Measurements from ENCODE around the gene CDHR2. TPM values are rescaled to one million over a fixed set of nuclear protein-coding genes. Genes with fewer than 3 reads are reported as not detected.

The CDHR2 gene
- total RNA-seq, 4 donors from 2014 or later = 0.15 to 0.19 (median 0.15) TPM; not detected in 1

DNA sequence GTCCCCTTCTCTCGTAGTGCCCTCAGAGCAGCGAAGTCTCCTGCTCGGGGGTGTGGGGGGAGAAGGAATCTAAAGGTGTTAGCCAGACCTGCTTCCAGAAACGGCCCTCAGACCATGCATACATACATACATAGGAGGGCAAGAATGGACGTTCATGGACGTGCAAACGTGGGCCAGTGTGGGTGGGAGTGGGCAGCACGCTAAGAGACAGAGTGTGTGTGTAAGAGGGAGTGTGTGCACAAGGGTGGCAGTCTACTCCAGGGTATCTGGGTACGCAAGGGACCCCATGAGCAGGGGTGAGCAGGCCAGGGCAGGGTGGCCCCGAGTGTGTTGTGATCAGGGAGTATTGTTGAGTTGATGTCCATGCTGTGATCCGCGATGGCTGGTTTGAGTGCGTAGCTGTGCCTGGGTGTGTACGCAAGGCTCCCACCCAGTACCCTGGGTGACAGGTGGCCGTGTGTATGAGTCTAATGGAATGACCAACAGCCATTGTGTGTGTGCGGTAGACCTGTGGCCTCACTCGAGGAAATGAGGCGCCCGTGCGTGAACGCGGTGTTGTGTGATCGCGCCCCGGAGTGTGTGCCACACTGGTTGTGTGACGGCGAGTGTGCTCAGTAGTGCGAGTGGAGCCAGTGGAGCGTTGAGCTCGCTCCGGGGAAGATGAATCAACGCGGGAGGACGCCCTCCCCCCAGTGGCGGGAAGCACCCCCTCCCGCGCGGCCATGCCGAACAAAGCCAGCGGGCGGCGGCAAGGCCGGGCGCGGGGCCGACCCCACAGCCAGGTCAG, 60.0 kb downstream of the CDHR2 start:
- DNase-seq (ENCODE audit: low spot score in 2 of 2) = no peak
- TF ChIP-seq, protein P1, sequence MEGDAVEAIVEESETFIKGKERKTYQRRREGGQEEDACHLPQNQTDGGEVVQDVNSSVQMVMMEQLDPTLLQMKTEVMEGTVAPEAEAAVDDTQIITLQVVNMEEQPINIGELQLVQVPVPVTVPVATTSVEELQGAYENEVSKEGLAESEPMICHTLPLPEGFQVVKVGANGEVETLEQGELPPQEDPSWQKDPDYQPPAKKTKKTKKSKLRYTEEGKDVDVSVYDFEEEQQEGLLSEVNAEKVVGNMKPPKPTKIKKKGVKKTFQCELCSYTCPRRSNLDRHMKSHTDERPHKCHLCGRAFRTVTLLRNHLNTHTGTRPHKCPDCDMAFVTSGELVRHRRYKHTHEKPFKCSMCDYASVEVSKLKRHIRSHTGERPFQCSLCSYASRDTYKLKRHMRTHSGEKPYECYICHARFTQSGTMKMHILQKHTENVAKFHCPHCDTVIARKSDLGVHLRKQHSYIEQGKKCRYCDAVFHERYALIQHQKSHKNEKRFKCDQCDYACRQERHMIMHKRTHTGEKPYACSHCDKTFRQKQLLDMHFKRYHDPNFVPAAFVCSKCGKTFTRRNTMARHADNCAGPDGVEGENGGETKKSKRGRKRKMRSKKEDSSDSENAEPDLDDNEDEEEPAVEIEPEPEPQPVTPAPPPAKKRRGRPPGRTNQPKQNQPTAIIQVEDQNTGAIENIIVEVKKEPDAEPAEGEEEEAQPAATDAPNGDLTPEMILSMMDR (IDR thresholded peaks at IDR 0.05) = no peak
- no peak for TF ChIP-seq POLR2A (IDR thresholded peaks at IDR 0.05)
- 29 to 34% methylated on average over 33 to 45 of the region's 46 CpGs for WGBS, 2 donors
- intact Hi-C loops (cut with DNase I; ENCODE audit: low total_unique reads) = no loop called here
- H3K4me3 ChIP-seq (ENCODE audit: low read depth, poor library complexity, severe bottlenecking) = no peak overlapping the region

DNA sequence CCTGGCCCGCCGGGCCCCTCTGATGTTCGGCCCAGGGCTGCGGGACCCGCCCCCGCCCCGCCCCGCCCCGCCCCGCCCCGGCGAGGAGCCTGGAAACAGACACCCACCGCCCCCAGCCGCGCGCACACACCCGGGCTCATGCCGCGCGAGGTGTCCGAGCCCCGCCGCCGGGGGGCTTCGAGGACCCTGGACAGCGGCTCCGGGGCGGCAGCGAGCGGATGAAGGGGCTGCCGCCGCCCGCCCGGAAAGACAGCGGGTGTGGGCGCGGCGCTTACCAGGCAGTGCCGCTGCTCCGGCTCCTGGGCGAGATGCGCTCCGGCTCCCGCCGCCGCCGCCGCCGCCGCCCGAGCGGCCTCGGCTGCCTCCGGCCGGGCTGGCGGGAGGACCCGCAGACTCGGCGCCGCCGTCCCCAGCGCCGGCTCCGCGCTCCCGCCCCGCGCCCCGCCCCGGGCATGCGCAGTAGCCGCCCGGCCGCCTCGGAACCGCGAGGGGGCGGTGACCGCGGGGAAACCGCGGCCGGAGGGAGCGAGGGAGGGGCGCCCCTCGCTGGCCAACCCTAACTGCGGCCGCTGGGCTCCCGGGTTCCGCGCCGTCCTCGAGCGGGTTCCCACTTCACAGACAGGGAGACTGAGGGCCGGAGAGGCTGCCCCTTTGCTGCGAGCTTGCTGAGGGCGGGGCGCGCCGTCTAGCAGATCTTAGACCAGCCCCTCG, 60.7 kb downstream of the CDHR2 start, which contains the start of gene GPRIN1:
TSS of gene GPRIN1 (minus strand) at position 433 of the 711 bp plus-strand sequence. CDS start 10,322 bp downstream, outside the sequence.
- H3K4me3 ChIP-seq (ENCODE audit: low read depth, poor library complexity, severe bottlenecking) = peak within 1 kb of the TSS; percentile 33
- intact Hi-C loops (cut with DNase I; ENCODE audit: low total_unique reads) = no loop called here
- DNase-seq (ENCODE audit: low spot score in 2 of 2) = no peak
- TF ChIP-seq, protein P1 (IDR thresholded peaks at IDR 0.05) = no peak
- WGBS, 2 donors = 0% methylated on average over 2 of the region's 101 CpGs; no CpG with 5 or more reads in 1 of the 2 donors

DNA sequence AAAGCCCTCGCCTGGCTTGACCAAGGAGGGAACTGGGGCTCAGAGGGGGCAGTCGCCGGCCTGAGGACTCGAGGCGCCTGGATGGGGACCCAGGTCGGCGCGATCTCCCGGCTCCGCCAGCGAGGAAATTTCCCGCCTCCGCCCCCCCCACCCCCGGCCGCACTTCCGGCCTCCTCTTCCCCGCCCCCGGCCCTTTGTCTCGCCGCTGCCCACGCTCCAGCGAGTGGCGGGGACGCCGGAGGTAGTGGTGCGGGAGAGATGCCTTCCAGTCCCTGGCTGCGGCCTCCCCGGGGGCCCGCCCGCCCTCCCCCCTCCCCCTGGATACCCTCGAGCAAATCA, 61.3 kb downstream of the CDHR2 start:
- WGBS, 2 donors = 2% methylated on average over 22 of the region's 31 CpGs; no CpG with 5 or more reads in 1 of the 2 donors
- TF ChIP-seq, protein P1 (IDR thresholded peaks at IDR 0.05) = no peak
- TF ChIP-seq POLR2A (IDR thresholded peaks at IDR 0.05) = no peak
- DNase-seq (ENCODE audit: low spot score in 2 of 2) = no peak
- H3K4me3 ChIP-seq (ENCODE audit: low read depth, poor library complexity, severe bottlenecking) = peak overlapping the region; percentile 18
- intact Hi-C loops (cut with DNase I; ENCODE audit: low total_unique reads) = no loop called here

DNA sequence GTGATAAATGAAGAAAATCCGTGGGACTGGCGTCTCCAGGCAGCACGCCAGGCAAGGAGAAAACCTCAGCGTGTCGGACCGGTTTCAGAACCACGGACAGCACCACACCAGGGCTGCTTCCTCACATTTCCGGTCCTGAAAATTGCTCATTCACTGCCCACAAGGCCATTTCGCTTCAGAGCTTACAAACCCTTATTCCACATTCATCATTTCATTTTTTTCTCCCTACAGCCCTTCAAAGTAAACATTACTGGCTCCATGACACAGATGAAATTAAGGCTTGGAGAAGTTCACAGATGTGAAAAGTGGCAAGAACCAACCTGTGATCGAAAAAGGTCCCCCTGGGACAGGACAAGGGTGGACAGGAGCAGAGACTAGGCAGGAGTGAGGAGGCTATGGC, 62.3 kb downstream of the CDHR2 start:
- peak; percentile 61 to 90 for DNase-seq (ENCODE audit: low spot score in 2 of 2)
- TF ChIP-seq, protein P1 (IDR thresholded peaks at IDR 0.05) = no peak
- no peak for TF ChIP-seq POLR2A (IDR thresholded peaks at IDR 0.05)
- intact Hi-C loops (cut with DNase I; ENCODE audit: low total_unique reads) = no loop called here
- WGBS, 2 donors = 10 to 11% methylated on average over 10 of the region's 10 CpGs
- no peak overlapping the region for H3K4me3 ChIP-seq (ENCODE audit: low read depth, poor library complexity, severe bottlenecking)

DNA sequence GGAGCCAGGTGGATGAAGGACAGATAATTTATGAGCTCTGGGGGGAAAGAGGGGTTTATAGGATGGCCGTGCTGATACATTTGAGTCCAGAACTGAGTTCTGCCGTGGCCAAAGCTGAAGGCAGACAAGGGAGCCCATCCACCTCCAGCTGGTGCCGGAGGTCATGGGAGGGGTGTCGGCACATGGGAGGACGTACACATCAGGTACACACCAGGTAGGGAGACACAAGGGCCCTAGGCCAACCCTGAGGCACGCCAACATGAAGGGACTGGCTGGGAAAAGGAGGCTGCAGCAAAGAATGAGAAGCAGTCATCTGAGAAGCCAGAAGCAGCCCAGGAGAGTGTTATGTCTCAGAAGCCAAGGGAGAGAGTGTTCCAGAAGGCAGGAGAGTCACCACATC, 62.9 kb downstream of the CDHR2 start:
- intact Hi-C loops (cut with DNase I; ENCODE audit: low total_unique reads) = no loop called here

More for the DNA sequence above, 62.9 kb downstream of the CDHR2 start:
- TF ChIP-seq, protein P1 (IDR thresholded peaks at IDR 0.05) = no peak
- TF ChIP-seq POLR2A (IDR thresholded peaks at IDR 0.05) = no peak
- no peak for DNase-seq (ENCODE audit: low spot score in 2 of 2)
- WGBS, 2 donors = 79 to 92% methylated on average over 6 of the region's 6 CpGs
- no peak overlapping the region for H3K4me3 ChIP-seq (ENCODE audit: low read depth, poor library complexity, severe bottlenecking)

All from lower leg skin (tissue), 4 donors.